Liver (tissue), 9 donors: Measurements from ENCODE around the gene MXD3. TPM values are rescaled to one million over a fixed set of nuclear protein-coding genes. Genes with fewer than 3 reads are reported as not detected.

Experiments
- DNase-seq: peaks from one replicate; pipeline ENCODE4 v3.0.0-alpha.2; 2017; ENCODE audit warnings: low spot score
- H3K27ac ChIP-seq, 2 donors: one replicate each; pipeline ENCODE4 v1.7.0; 2013; ENCODE audit warnings: inconsistent platforms in 2 of 2, low read length in 2 of 2, control low read depth in 1 of 2, low read depth in 1 of 2, mild to moderate bottlenecking in 1 of 2
- H3K27me3 ChIP-seq, 4 donors: one replicate each; pipeline versions ENCODE4 v1.6.1 to v1.7.0; 2013; ENCODE audit warnings: low read length in 3 of 4, inconsistent platforms in 1 of 4, mild to moderate bottlenecking in 1 of 4, moderate library complexity in 1 of 4; ENCODE audit not compliant: control insufficient read depth in 4 of 4, insufficient read depth in 4 of 4
- H3K36me3 ChIP-seq, 4 donors: one replicate each; pipeline versions ENCODE4 v1.6.1 to v1.7.0; 2013; ENCODE audit warnings: low read length in 3 of 4, mild to moderate bottlenecking in 3 of 4, low read depth in 1 of 4, moderate library complexity in 1 of 4; ENCODE audit not compliant: control insufficient read depth in 4 of 4, insufficient read depth in 3 of 4
- H3K4me1 ChIP-seq, 4 donors: one replicate each; pipeline versions ENCODE4 v1.6.1 to v1.7.0; 2013; ENCODE audit warnings: low read length in 3 of 4, mild to moderate bottlenecking in 3 of 4, moderate library complexity in 1 of 4; ENCODE audit not compliant: control insufficient read depth in 4 of 4, insufficient read depth in 4 of 4
- H3K4me3 ChIP-seq, 3 donors: one replicate each; pipeline versions ENCODE4 v1.6.1 to v1.7.0; 2013; ENCODE audit warnings: low read length in 3 of 3, control low read depth in 1 of 3, low read depth in 1 of 3, mild to moderate bottlenecking in 1 of 3
- H3K9ac ChIP-seq, 2 donors: one replicate each; pipeline ENCODE4 v1.7.0; 2013; ENCODE audit warnings: low read length in 2 of 2, mild to moderate bottlenecking in 2 of 2, moderate library complexity in 2 of 2, control low read depth in 1 of 2, low read depth in 1 of 2
- H3K9me3 ChIP-seq, 4 donors: one replicate each; pipeline versions ENCODE4 v1.6.1 to v1.7.0; 2013; ENCODE audit warnings: low read length in 3 of 4; ENCODE audit not compliant: control insufficient read depth in 4 of 4
- EGR1 ChIP-seq, 2 donors: IDR thresholded peaks; 2 replicates each; pipeline ENCODE4 v1.6.1; 2016 to 2018; ENCODE audit warnings: antibody characterized with exemption in 2 of 2, low read depth in 2 of 2
- FOXA1 ChIP-seq: IDR thresholded peaks from 2 replicates; pipeline ENCODE4 v1.6.1; 2016; ENCODE audit warnings: antibody characterized with exemption
- FOXA2 ChIP-seq: IDR thresholded peaks from 2 replicates; pipeline ENCODE4 v1.6.1; 2016; ENCODE audit warnings: antibody characterized with exemption
- GABPA ChIP-seq, 2 donors: IDR thresholded peaks in 1 of 2; conservative IDR thresholded peaks in 1 of 2; 2 replicates each; pipeline ENCODE4 v1.6.1; 2016; ENCODE audit warnings: antibody characterized with exemption in 2 of 2, mild to moderate bottlenecking in 1 of 2, moderate library complexity in 1 of 2
- HNF4A ChIP-seq, 2 donors: conservative IDR thresholded peaks; 2 replicates each; pipeline ENCODE4 v1.6.1; 2016; ENCODE audit warnings: antibody characterized with exemption in 2 of 2, mild to moderate bottlenecking in 2 of 2
- HNF4G ChIP-seq: IDR thresholded peaks from 2 replicates; pipeline ENCODE4 v1.6.1; 2016; ENCODE audit warnings: antibody characterized with exemption
- JUND ChIP-seq, 2 donors: IDR thresholded peaks; 2 replicates each; pipeline ENCODE4 v1.6.1; 2016; ENCODE audit warnings: antibody characterized with exemption in 2 of 2
- NR2F2 ChIP-seq: IDR thresholded peaks from 2 replicates; pipeline ENCODE4 v1.6.1; 2016; ENCODE audit warnings: antibody characterized with exemption
- RAD21 ChIP-seq, 2 donors: IDR thresholded peaks; 2 replicates each; pipeline ENCODE4 v1.6.1; 2016; ENCODE audit warnings: antibody characterized with exemption in 2 of 2, mild to moderate bottlenecking in 2 of 2
- RXRA ChIP-seq, 2 donors: IDR thresholded peaks; 2 replicates each; pipeline ENCODE4 v1.6.1; 2017 to 2018; ENCODE audit warnings: antibody characterized with exemption in 2 of 2, mild to moderate bottlenecking in 1 of 2
- SP1 ChIP-seq: IDR thresholded peaks from 2 replicates; pipeline ENCODE4 v1.6.1; 2018; ENCODE audit warnings: antibody characterized with exemption, mild to moderate bottlenecking
- TAF1 ChIP-seq: conservative IDR thresholded peaks from 2 replicates; pipeline ENCODE4 v1.6.1; 2016; ENCODE audit warnings: antibody characterized with exemption, mild to moderate bottlenecking
- YY1 ChIP-seq: IDR thresholded peaks from 2 replicates; pipeline ENCODE4 v1.6.1; 2016; ENCODE audit warnings: antibody characterized with exemption, mild to moderate bottlenecking
- WGBS: extraction: QIAGEN DNeasy Blood & Tissue Kit; methylation state at CpG from one replicate; pipeline ENCODE4 v1.1.7; 2013; 5-methylcytosine and 5-hydroxymethylcytosine counted together
- polyA plus RNA-seq, 2 donors: library from polyadenylated mRNA; stranded (reverse) in 1 of 2; unstranded in 1 of 2; fragments of 200-250 nt in 1 of 2; fragments of >200 nt in 1 of 2; fragmentation: Nextera tagmentation in 1 of 2; extraction: Ambion mirVana in 1 of 2; gene quantifications; one replicate each; pipeline versions ENCODE4 v1.2.1 to v1.2.3, GENCODE V29; 2013 to 2015
- total RNA-seq, 2 donors: library from RNA; depleted of rRNA; stranded (reverse); fragments of >200 nt; gene quantifications; one replicate each; pipeline ENCODE4 v1.2.3, GENCODE V29; 2014
- TF ChIP-seq, protein P1 (sequence below): IDR thresholded peaks from 2 replicates; pipeline ENCODE4 v1.6.1; 2016; ENCODE audit warnings: antibody characterized with exemption
- TF ChIP-seq, protein P2 (sequence below): IDR thresholded peaks from 2 replicates; pipeline ENCODE4 v1.6.1; 2016; ENCODE audit warnings: antibody characterized with exemption
- TF ChIP-seq, protein P3 (sequence below): IDR thresholded peaks from 2 replicates; pipeline ENCODE4 v1.6.1; 2016; ENCODE audit warnings: antibody characterized with exemption
- TF ChIP-seq, protein P4 (sequence below): fragments of 150-350 bp; IDR thresholded peaks from 2 replicates; pipeline ENCODE4 v1.5.1; 2017; ENCODE audit warnings: improper control_type of control experiment, low read depth, low read length; ENCODE audit not compliant: missing input control
- TF ChIP-seq, protein P5 (sequence below): IDR thresholded peaks from 2 replicates; pipeline ENCODE4 v1.6.1; 2016; ENCODE audit warnings: antibody characterized with exemption, mild to moderate bottlenecking
- donor health status: healthy.
- donor health status: healthy.
- donor health status: healthy.
- donor health status: healthy.
- donor health status: healthy.

MXD3 gene
- total and polyA plus RNA-seq, 4 donors = 1.9 to 36.8 (median 7.0) TPM

DNA sequence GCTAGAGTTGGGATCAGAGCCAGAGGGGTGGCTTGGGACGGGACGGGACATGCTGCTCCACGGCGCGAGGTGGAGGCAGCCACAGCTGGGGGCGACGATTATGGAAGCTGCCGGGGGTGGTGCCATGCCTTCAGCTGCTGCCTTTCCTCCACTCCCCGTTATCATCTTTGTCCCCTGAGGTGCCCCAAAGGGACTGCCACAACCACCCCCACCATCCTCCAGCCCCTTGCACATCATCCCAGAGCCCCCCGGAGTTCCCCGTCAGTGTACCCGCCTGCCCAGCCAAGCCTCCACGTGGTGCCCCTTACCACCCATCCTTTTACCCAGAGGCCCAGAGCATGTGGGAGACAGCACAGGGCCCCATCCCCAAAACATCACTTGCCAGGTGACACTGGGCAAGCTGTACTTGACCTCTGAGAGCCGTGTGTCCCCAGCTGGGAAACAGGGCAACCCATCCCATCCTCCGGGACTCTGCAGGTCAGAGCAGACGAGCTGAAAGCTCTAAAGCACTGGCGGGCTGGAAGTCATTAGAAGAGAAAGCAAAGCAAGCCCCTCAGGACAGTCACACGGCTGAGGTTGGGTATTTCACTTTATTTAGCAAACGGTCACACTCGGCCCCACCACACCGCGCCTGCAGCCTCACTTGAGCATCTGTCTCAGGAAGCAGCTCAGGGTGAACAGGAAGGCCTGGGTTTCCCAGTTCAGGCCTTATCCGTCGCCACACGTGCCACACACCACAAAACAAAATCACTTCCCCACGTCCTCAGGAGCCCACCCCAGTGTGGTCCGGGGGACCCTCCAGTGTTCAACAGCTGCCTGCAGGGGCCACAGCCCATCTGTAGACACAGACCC, 19.5 kb upstream of the MXD3 start:
- 82% methylated on average over 27 of the region's 27 CpGs for WGBS
- DNase-seq = no peak
- no peaks in the 10 kb centered on the region for H3K27me3 ChIP-seq
- H3K9ac ChIP-seq = no peak overlapping the region
- no peaks in the 10 kb centered on the region for H3K9me3 ChIP-seq
- H3K36me3 ChIP-seq = peaks cover 23 to 64% (median 36%) of the 10 kb centered on the region in 4 donors
- no peak overlapping the region for H3K4me3 ChIP-seq
- H3K4me1 ChIP-seq = peaks cover 1 to 3% (median 2%) of the 10 kb centered on the region in 4 donors
- TF ChIP-seq SP1 (no peak), NR2F2 (no peak), RAD21 (IDR thresholded peaks at IDR 0.05) (no peak), EGR1 (IDR thresholded peaks at IDR 0.05; ENCODE audit: low read depth in 2 of 2) (no peak), HNF4A (conservative IDR thresholded peaks at IDR 0.05) (no peak), JUND (IDR thresholded peaks at IDR 0.05) (no peak), FOXA2 (no peak), HNF4G (no peak), TAF1 (no peak), FOXA1 (no peak)
- TF ChIP-seq, protein P1, sequence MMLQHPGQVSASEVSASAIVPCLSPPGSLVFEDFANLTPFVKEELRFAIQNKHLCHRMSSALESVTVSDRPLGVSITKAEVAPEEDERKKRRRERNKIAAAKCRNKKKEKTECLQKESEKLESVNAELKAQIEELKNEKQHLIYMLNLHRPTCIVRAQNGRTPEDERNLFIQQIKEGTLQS = no peak
- TF ChIP-seq, protein P2, sequence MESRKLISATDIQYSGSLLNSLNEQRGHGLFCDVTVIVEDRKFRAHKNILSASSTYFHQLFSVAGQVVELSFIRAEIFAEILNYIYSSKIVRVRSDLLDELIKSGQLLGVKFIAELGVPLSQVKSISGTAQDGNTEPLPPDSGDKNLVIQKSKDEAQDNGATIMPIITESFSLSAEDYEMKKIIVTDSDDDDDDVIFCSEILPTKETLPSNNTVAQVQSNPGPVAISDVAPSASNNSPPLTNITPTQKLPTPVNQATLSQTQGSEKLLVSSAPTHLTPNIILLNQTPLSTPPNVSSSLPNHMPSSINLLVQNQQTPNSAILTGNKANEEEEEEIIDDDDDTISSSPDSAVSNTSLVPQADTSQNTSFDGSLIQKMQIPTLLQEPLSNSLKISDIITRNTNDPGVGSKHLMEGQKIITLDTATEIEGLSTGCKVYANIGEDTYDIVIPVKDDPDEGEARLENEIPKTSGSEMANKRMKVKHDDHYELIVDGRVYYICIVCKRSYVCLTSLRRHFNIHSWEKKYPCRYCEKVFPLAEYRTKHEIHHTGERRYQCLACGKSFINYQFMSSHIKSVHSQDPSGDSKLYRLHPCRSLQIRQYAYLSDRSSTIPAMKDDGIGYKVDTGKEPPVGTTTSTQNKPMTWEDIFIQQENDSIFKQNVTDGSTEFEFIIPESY = no peak
- TF ChIP-seq, protein P3, sequence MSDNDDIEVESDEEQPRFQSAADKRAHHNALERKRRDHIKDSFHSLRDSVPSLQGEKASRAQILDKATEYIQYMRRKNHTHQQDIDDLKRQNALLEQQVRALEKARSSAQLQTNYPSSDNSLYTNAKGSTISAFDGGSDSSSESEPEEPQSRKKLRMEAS = no peak
- H3K27ac ChIP-seq = no peak overlapping the region

DNA sequence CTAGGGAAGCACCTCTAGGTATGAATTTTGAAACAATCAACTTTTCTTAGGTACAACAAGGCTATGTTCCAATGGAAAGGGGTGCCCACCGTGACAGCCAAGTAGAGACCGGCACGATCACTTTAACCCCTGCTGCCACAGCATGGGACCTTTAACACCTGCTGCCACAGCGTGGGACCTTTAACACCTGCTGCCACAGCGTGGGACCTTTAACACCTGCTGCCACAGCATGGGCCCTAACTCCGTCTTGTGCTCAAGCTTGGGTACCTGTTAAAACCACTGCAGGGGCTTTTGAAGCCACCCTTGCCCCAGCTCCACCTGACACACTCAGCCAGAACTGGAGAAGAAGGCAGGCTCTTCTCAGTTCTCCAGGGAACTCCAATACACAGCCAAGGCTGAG, 18.2 kb upstream of the MXD3 start:
- Histone ChIP-seq H3K27ac (no peak overlapping the region), H3K9me3 (no peaks in the 10 kb centered on the region), H3K4me1 (peaks cover 3 to 9% (median 7%) of the 10 kb centered on the region in 4 donors), H3K27me3 (no peaks in the 10 kb centered on the region), H3K9ac (no peak overlapping the region), H3K4me3 (no peak overlapping the region), H3K36me3 (peaks cover 18 to 51% (median 29%) of the 10 kb centered on the region in 4 donors)
- TF ChIP-seq, protein P2 = no peak
- no peak for TF ChIP-seq JUND (IDR thresholded peaks at IDR 0.05)
- TF ChIP-seq, protein P1 = no peak
- TF ChIP-seq TAF1 = no peak
- TF ChIP-seq HNF4A (conservative IDR thresholded peaks at IDR 0.05) = no peak
- TF ChIP-seq, protein P4, sequence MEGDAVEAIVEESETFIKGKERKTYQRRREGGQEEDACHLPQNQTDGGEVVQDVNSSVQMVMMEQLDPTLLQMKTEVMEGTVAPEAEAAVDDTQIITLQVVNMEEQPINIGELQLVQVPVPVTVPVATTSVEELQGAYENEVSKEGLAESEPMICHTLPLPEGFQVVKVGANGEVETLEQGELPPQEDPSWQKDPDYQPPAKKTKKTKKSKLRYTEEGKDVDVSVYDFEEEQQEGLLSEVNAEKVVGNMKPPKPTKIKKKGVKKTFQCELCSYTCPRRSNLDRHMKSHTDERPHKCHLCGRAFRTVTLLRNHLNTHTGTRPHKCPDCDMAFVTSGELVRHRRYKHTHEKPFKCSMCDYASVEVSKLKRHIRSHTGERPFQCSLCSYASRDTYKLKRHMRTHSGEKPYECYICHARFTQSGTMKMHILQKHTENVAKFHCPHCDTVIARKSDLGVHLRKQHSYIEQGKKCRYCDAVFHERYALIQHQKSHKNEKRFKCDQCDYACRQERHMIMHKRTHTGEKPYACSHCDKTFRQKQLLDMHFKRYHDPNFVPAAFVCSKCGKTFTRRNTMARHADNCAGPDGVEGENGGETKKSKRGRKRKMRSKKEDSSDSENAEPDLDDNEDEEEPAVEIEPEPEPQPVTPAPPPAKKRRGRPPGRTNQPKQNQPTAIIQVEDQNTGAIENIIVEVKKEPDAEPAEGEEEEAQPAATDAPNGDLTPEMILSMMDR = no peak
- TF ChIP-seq, protein P3 = no peak
- TF ChIP-seq YY1 = no peak
- TF ChIP-seq FOXA2 = no peak
- no peak for TF ChIP-seq GABPA (IDR thresholded peaks at IDR 0.05 in 1 of 2, conservative IDR thresholded peaks at IDR 0.05 in 1 of 2)
- TF ChIP-seq NR2F2 = no peak
- no peak for TF ChIP-seq RXRA (IDR thresholded peaks at IDR 0.05)
- no peak for TF ChIP-seq FOXA1
- TF ChIP-seq HNF4G = no peak
- TF ChIP-seq, protein P5, sequence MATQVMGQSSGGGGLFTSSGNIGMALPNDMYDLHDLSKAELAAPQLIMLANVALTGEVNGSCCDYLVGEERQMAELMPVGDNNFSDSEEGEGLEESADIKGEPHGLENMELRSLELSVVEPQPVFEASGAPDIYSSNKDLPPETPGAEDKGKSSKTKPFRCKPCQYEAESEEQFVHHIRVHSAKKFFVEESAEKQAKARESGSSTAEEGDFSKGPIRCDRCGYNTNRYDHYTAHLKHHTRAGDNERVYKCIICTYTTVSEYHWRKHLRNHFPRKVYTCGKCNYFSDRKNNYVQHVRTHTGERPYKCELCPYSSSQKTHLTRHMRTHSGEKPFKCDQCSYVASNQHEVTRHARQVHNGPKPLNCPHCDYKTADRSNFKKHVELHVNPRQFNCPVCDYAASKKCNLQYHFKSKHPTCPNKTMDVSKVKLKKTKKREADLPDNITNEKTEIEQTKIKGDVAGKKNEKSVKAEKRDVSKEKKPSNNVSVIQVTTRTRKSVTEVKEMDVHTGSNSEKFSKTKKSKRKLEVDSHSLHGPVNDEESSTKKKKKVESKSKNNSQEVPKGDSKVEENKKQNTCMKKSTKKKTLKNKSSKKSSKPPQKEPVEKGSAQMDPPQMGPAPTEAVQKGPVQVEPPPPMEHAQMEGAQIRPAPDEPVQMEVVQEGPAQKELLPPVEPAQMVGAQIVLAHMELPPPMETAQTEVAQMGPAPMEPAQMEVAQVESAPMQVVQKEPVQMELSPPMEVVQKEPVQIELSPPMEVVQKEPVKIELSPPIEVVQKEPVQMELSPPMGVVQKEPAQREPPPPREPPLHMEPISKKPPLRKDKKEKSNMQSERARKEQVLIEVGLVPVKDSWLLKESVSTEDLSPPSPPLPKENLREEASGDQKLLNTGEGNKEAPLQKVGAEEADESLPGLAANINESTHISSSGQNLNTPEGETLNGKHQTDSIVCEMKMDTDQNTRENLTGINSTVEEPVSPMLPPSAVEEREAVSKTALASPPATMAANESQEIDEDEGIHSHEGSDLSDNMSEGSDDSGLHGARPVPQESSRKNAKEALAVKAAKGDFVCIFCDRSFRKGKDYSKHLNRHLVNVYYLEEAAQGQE = no peak
- TF ChIP-seq SP1 = no peak
- whole genome bisulfite sequencing = 90% methylated on average over 6 of the region's 6 CpGs
- no peak for DNase-seq
